ENCODE results near the gene C1QL2.

C1QL2 gene

DNA sequence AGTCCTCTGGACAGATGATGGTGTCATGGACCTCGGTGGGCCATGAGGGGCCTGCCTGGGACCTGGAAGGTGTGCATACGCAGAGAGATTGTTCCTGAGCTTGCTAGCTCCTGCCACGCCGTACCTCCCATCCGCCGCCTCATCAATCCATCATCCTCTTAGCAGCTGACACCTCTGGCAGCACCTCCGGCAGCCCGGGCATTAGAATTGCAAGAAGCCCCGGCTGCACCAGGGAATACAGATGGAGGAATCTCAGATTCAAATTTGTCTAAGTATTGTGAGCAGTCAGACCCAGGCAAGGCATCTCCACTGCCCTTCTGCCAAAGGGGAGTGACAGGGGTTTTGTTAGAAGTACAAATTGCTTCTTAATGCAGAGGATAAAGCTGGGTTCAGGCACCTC lies 4.5 kb downstream of the C1QL2 start:
- intact Hi-C loops (cut with DNase I): no loop called here
- no peak for DNase-seq

DNA sequence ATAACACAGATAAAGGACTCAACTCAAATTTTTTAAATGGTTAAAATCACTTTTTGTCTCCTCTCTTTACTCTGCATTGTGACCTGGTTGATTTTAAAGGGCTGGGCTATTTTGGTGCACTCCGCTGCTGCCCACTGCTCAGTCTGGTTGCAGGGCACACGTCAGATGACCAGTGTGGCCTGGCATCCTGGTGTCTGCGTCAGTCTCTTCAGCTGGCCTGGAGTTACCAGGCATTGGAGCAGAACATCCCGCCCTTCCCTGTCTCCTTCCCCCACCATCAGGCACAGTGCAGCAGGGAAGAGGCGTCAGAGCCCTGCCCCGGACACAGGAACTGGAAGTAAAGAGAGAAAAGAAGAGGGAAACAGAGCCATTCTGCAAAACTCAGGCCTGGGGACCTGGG lies 8.9 kb downstream of the C1QL2 start:
- intact Hi-C loops (cut with DNase I): no loop called here
- DNase-seq: no peak

GRCh38 chr2:119147776-119148715 lies 10.5 kb downstream of the C1QL2 start:
- DNase-seq: peak in 9 of 42 donors; percentile 20 to 73 (median 33)
- intact Hi-C loops (cut with DNase I): no loop called here

- intact Hi-C loops (cut with DNase I): no loop called here
- DNase-seq: peak in 2 of 42 donors; percentile 14 to 21
These were observed 13.7 kb downstream of the C1QL2 start for GRCh38 chr2:119144806-119145205.

GRCh38 chr2:119142824-119143223 lies 15.7 kb downstream of the C1QL2 start:
- intact Hi-C loops (cut with DNase I): no loop called here

GRCh38 chr2:119137502-119137901 lies 21.0 kb downstream of the C1QL2 start:
- DNase-seq: no peak
- intact Hi-C loops (cut with DNase I): no loop called here

More at GRCh38 chr2:119142824-119143223, 15.7 kb downstream of the C1QL2 start:
- peak; percentile 30 to 87 (median 68) for DNase-seq

DNA sequence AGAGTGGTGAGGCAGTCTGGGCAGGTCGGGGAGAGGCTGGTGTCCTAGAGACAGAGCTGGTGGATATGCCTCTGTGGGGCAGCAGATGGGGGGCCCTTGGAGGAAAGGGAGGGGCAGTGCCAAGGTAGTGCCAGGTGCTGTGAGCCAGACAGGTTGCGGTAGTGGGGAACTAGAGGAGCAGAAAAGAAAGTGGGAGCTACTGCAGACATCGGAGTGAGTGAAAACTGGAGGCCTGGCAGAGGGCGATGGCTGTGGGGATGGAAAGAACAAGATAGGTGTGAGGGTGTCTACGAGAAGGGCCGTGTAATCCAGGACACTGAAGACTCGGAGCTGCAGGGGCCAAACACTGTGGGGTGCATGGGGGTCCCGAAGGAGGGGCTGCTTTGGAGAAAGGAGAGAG lies 21.7 kb downstream of the C1QL2 start:
- intact Hi-C loops (cut with DNase I): no loop called here
- no peak for DNase-seq

- intact Hi-C loops (cut with DNase I): no loop called here
- DNase-seq: no peak
These were observed 22.5 kb downstream of the C1QL2 start for GRCh38 chr2:119136093-119136492.

DNA sequence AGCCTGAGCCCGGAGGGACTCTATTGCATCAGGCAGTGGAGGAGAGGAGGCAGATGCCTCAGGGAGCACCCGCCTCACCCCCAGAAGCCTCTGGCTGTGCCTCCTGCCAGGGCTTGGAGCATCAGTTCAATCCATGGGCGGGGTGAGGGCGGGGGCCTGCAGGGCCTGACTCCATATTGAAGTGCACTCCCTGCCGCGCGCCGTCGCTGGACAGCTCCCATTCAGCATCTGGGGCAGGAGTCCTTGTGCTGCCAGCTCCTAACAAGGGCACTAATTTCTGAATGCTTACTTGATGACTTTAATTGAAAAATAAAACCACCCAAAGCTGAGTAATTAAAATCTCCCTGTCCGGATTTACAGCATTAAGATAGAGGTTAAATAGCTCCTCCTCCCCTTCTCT lies 23.8 kb downstream of the C1QL2 start:
- no peak for DNase-seq
- intact Hi-C loops (cut with DNase I): no loop called here

- intact Hi-C loops (cut with DNase I): no loop called here
- no peak for DNase-seq
These were observed 31.9 kb downstream of the C1QL2 start for GRCh38 chr2:119126650-119127049.

DNA sequence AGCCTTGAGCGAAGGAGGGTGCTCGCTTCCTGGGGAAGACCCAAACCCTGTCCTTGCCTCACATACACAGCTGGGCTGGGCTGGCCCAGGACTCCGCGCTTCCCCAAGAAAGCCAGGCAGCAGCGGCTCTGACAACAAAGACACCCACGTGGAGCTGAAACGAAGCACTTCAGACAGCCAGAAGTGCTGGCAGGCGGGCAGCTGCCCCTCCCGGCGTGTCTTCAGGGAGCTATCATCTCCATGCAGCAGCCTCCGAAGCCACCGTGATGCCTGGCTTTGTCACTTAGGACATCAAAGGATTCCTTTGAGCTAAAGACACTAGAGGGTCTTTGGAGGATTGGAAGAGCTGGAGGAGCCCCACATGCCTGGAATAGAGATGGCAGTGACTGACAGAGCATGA lies 35.2 kb downstream of the C1QL2 start:
- intact Hi-C loops (cut with DNase I): no loop called here

GRCh38 chr2:119122663-119123062 lies 35.9 kb downstream of the C1QL2 start:
- intact Hi-C loops (cut with DNase I): no loop called here
- DNase-seq: peak in 1 of 42 donors; percentile 9

More for the DNA sequence above, 35.2 kb downstream of the C1QL2 start:
- DNase-seq: peak in 1 of 42 donors; percentile 34

DNA sequence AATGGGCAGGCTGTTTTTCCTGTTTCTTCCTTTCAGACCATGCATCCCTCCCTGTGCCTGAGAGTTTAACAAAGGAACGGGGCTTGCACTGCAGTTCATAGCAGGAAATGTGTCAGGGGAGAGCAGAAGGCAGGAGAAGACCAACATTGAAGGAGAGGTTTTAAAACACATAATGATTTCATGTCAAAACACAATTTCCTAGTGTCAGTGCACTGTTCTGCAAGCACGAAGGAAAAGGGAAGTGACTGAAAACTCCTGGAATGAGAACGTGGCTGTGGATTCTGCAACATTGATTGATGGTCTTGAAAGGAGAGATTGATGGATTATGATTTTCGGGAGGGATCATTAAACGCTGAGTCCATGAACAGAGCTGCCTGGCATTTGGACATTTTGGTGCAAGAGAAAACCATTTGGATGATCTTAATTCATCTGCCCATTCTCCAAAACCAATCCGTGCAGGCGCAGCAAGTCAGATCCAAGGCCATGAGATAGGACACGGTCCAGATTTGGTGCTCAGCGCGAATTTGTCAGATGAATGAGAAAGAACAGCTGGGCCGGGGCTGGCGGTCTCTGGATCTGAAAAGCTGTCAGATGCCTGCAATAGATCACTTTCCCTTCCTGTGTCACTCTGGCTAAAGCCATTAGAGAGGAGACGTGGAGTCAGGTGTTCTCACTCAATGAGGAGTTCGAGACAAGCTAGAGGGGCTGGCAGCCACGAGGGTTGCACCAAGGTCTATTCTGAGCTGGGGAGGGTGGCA lies 38.4 kb downstream of the C1QL2 start:
- DNase-seq: peak in 2 of 42 donors; percentile 16 to 31
- intact Hi-C loops (cut with DNase I): no loop called here

DNA sequence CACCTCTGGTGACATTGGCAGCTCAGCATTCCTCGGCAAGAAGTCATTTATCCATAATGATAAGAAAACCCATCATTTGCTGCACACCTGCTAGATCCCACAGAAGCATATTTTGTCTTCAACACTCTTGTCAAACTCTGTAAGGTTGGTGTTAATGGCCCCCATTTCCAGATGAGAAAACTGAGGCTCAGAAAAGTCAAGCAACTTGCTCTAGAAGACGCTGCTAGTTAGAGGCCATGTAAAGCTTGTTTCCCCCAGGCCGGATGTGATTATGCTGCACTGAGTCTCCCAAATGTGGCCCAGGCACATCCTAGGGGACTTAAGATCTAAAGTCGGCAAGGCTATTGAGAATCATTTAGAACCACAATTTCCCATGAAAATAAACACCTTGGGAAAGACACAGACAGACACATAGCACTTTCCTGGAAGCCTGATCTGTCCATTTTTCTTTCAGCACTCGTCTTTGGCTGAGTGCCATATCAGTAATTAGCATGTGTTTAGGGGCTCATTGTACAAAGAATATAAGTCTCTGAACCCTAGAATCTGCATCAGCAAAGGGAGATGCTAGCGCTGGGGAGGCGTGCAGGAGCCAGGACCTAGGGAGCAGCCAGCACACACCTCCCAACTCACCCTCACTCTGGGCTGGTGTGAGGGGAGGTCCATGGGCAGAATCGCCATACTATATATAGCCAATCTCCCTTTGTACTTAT lies 39.3 kb downstream of the C1QL2 start:
- peak in 3 of 42 donors; percentile 9 to 27 (median 11) for DNase-seq
- intact Hi-C loops (cut with DNase I): no loop called here

DNA sequence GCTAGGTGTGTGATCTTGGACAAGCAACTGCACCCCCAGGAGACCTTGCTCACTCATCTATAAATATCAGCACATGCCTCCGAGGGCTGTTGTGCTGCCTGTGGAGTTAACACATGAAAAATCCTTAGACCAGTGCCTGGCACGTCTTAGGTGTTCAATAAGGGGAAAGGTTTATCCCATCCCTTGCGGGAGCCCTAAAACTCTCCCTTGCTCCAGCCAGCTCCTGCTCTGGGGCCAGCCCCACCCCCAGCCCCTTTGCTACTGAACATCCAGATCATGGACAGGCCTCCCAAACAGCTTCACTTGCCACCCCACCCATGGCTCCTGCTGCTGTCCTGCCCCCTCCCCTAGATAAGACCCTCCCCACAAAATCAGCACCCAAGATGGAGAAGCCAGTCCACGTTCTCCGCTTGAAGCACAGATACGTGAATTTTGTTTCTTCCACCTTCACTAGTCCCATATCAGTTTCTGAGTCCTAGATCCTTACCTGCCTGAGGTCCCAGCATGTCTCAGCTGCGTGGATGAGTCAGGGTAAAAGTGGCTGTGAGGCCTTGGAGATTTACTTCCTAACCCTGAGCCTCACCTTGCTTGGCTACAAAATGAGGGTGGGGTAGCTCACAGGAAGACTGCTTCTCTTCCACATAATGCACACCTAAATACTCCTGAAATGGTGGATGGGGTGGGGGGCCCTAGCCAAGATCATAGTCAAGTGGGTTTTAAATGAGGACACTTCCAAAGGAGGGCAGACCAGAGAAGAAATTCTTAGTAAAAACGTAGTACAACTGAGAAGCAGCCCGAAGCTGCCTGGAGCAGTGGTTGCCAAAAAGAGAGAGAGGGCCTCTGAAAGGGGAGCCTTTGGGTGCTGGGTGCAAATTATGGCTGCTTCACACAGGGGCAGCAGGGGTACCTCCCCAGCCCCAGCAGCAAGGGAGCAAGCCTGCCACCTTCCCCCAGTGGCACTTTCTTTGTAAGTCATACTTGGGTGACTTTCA lies 40.4 kb downstream of the C1QL2 start:
- DNase-seq: peak in 4 of 42 donors; percentile 3 to 23 (median 16)
- intact Hi-C loops (cut with DNase I): no loop called here

DNA sequence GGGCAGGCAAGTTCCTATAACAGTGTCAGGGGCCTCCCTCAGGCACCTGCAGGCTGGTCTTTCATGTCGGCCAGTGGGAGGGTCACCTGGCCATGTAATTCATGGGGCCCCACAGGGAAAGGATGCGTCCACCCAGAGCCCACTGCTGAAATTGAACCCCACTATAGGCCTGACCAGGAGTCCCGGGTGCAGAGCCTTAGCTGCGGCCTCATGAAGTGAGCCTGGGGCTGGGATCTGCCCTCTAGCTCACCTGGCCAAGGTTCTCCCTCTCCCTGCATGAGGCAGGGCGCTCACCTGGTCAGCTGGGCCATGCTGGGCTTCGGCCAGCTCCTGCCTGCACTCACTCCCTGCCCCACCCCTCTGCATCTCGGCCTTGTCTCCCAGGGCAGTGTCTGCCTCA lies 41.1 kb downstream of the C1QL2 start:
- peak in 3 of 42 donors; percentile 8 to 34 (median 15) for DNase-seq
- intact Hi-C loops (cut with DNase I): no loop called here

DNA sequence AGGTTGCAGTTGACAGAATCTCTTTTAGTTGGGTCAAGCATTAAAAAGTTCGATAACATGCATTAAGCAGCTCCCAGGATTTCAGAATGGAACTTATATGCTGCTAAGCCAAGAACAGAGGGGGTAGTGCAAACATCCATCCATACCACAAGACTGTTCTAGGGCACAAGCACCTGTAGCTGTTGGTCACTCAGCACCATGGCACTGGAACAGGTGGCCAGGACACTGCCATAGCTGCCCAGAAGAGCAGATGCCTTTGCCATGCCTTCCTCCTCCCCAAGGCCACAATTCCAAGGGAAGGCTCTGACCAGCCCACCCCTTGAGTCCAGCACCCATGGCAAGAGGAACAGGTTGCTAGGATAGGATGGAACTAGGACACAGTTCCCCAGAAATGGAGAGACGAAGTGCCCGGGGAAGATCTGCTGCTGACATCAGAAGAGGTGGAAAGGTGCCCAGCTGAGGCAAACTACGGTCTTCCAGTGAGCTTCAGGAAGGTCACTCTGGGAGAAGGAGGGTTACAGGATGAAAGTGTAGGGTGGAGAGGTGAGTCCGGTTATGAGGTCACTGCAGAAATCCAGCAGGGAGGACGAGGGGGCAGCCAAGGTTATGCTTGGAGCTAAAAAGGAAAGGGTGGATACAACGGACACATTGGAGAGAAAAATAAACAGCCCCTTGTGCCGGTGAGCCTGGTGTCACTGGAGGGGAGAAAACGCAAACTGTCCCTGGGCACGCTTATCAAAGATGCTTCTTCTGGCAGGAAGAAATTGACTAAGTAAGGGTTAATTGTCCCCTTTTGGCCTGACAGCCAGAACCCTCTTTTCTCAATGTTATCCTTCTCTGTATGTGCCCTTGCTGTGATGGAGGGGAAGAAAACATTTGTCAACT lies 41.9 kb downstream of the C1QL2 start:
- DNase-seq: peak in 3 of 42 donors; percentile 2 to 25 (median 20)
- intact Hi-C loops (cut with DNase I): no loop called here

All from head of caudate nucleus (tissue), 42 donors.